Measurements from ENCODE around the gene RIN3. TPM values are rescaled to one million over a fixed set of nuclear protein-coding genes. Genes with fewer than 3 reads are reported as not detected.

Gene RIN3
- total and polyA plus RNA-seq, 2 donors (not counting 3 experiments of a cell fraction or from before 2014, with no cell fraction given), result 5.1 to 20.8 TPM

GRCh38 chr14:92665661-92666110, 152.1 kb downstream of the RIN3 start:
- POLR2A ChIA-PET, result no interaction called here
- CTCF ChIA-PET, result no interaction called here
- no peak for TF ChIP-seq MYC (IDR thresholded peaks at IDR 0.05; ENCODE audit: low read depth, low read length)
- no peak for TF ChIP-seq GATA2 (IDR thresholded peaks at IDR 0.05; ENCODE audit: insufficient read depth, insufficient read length, low read depth, low read length)
- no peak for TF ChIP-seq POLR2AphosphoS5 (IDR thresholded peaks at IDR 0.05; ENCODE audit: insufficient read depth, low read depth, low read length)
- TF ChIP-seq CTCF (IDR thresholded peaks at IDR 0.05; ENCODE audit: extremely low read depth in 1 of 2, insufficient read depth in 1 of 2, low read depth in 1 of 2, low read length in 2 of 2), result no peak
- TF ChIP-seq JUN (IDR thresholded peaks at IDR 0.05; ENCODE audit: borderline replicate concordance, insufficient read depth, insufficient read length, low read depth), result no peak
- no peak for TF ChIP-seq POLR2A (IDR thresholded peaks at IDR 0.05; ENCODE audit: low read depth, low read length)
- TF ChIP-seq MAX (IDR thresholded peaks at IDR 0.05; ENCODE audit: insufficient read depth, insufficient read length), result no peak
- no peak for TF ChIP-seq EZH2 (IDR thresholded peaks at IDR 0.05; ENCODE audit: borderline replicate concordance, low read depth, low read length, severe bottlenecking)
- no peak for TF ChIP-seq FOS (IDR thresholded peaks at IDR 0.05; ENCODE audit: borderline replicate concordance, insufficient read depth, low read length)

More at GRCh38 chr14:92665661-92666110, 152.1 kb downstream of the RIN3 start:
- Histone ChIP-seq H3K9me3 (replicated peaks; ENCODE audit: control insufficient read depth, insufficient read depth, low read length) (no peaks in the 10 kb centered on the region), H3K9ac (replicated peaks; ENCODE audit: extremely low read depth, insufficient read depth, low read length) (no peak overlapping the region), H3K36me3 (ENCODE audit: control insufficient read depth in 2 of 2, extremely low read depth in 1 of 2, insufficient read depth in 2 of 2, low read length in 2 of 2) (peaks cover 0 to 3% of the 10 kb centered on the region in 2 experiments), H4K20me1 (replicated peaks; ENCODE audit: control insufficient read depth, extremely low read depth, insufficient read depth, low read length) (no peaks in the 10 kb centered on the region), H3K9me1 (replicated peaks; ENCODE audit: control insufficient read depth, extremely low read depth, insufficient read depth, low read length) (no peaks in the 10 kb centered on the region), H3K4me1 (ENCODE audit: control insufficient read depth, extremely low read depth, insufficient read depth, low read length) (no peaks in the 10 kb centered on the region), H3K79me2 (ENCODE audit: control insufficient read depth, insufficient read depth, low read length) (no peaks in the 10 kb centered on the region), H3K4me3 (replicated peaks in 1 of 3; ENCODE audit: insufficient read depth in 1 of 3, low read depth in 1 of 3, low read length in 3 of 3) (no peak overlapping the region), H2AFZ (ENCODE audit: low read depth, low read length) (no peak overlapping the region), H3K27ac (ENCODE audit: insufficient read depth, low read depth, low read length) (no peak overlapping the region), H3K4me2 (ENCODE audit: insufficient read depth, low read length) (no peak overlapping the region), H3K27me3 (ENCODE audit: control insufficient read depth in 2 of 2, insufficient read depth in 2 of 2, low read length in 2 of 2) (no peaks in the 10 kb centered on the region)
- dilution Hi-C loops (cut with MboI; ENCODE audit: extremely low pct_ligation_motif_present, low sequenced_read_pairs) (no loop called here), intact Hi-C loops (cut with micrococcal nuclease) (no loop called here)
- FAIRE-seq, result no peak
- BruUV-seq (replicated peaks), result no TSS peak
- peak; percentile 30 for DNase-seq (ENCODE audit: low read depth, low spot score)
